C1 segment of cervical spinal cord (tissue), 14 donors: ENCODE measurements around the gene GALNT8.
"Not testable (repeated sequence)": the region's sequence is repeated elsewhere in the genome, so short reads cannot be mapped to it uniquely, and the experiment has no call there.

ENCODE experiments used
- DNase-seq, 14 donors: peaks; one replicate each; lab custom pipeline; 2025; lab: John Stamatoyannopoulos, UW

GALNT8 gene

GRCh38 chr12:4743046-4743445, 22.8 kb downstream of the GALNT8 start:
- DNase-seq = no peak

GRCh38 chr12:4744709-4745108, 24.5 kb downstream of the GALNT8 start:
- no peak for DNase-seq

GRCh38 chr12:4745249-4745648, 25.0 kb downstream of the GALNT8 start:
- no peak for DNase-seq

GRCh38 chr12:4751654-4752053, 31.5 kb downstream of the GALNT8 start:
- DNase-seq = not testable (repeated sequence)

- no peak for DNase-seq
Observed at GRCh38 chr12:4762773-4763172, 42.6 kb downstream of the GALNT8 start.

- peak in 1 of 14 donors; percentile 11 for DNase-seq
Observed at GRCh38 chr12:4763549-4763948, 43.3 kb downstream of the GALNT8 start.

GRCh38 chr12:4766445-4766844, 46.2 kb downstream of the GALNT8 start:
- no peak for DNase-seq

- DNase-seq = no peak
Observed at GRCh38 chr12:4767186-4767585, 47.0 kb downstream of the GALNT8 start.

- no peak for DNase-seq
Observed at GRCh38 chr12:4768341-4768740, 48.1 kb downstream of the GALNT8 start.

- no peak for DNase-seq
Observed at GRCh38 chr12:4769073-4769472, 48.9 kb downstream of the GALNT8 start.

GRCh38 chr12:4771172-4771959, 51.2 kb downstream of the GALNT8 start:
- no peak for DNase-seq

GRCh38 chr12:4771960-4772566, 51.9 kb downstream of the GALNT8 start:
- DNase-seq = no peak

- DNase-seq = no peak
Observed at GRCh38 chr12:4775936-4776335, 55.7 kb downstream of the GALNT8 start.

GRCh38 chr12:4779749-4780148, 59.5 kb downstream of the GALNT8 start:
- DNase-seq = no peak

- DNase-seq = peak in 10 of 14 donors; percentile 9 to 74 (median 56)
Observed at GRCh38 chr12:4780641-4781611, 60.7 kb downstream of the GALNT8 start.

- no peak for DNase-seq
Observed at GRCh38 chr12:4784404-4785054, 64.3 kb downstream of the GALNT8 start.

GRCh38 chr12:4786795-4787194, 66.6 kb downstream of the GALNT8 start:
- DNase-seq = no peak

GRCh38 chr12:4787965-4788364, 67.8 kb downstream of the GALNT8 start:
- DNase-seq = no peak

GRCh38 chr12:4789776-4790175, 69.6 kb downstream of the GALNT8 start:
- DNase-seq = no peak

- no peak for DNase-seq
Observed at GRCh38 chr12:4791497-4791896, 71.3 kb downstream of the GALNT8 start.

- DNase-seq = no peak
Observed at GRCh38 chr12:4794491-4794890, 74.3 kb downstream of the GALNT8 start.

GRCh38 chr12:4796216-4796615, 76.0 kb downstream of the GALNT8 start:
- no peak for DNase-seq
